ENCODE measurements around the gene C6orf89. TPM values are rescaled to one million over a fixed set of nuclear protein-coding genes. Genes with fewer than 3 reads are reported as not detected.

C6orf89 gene
- total RNA-seq, 1 donor from 2014 or later, result 36.8 TPM

DNA sequence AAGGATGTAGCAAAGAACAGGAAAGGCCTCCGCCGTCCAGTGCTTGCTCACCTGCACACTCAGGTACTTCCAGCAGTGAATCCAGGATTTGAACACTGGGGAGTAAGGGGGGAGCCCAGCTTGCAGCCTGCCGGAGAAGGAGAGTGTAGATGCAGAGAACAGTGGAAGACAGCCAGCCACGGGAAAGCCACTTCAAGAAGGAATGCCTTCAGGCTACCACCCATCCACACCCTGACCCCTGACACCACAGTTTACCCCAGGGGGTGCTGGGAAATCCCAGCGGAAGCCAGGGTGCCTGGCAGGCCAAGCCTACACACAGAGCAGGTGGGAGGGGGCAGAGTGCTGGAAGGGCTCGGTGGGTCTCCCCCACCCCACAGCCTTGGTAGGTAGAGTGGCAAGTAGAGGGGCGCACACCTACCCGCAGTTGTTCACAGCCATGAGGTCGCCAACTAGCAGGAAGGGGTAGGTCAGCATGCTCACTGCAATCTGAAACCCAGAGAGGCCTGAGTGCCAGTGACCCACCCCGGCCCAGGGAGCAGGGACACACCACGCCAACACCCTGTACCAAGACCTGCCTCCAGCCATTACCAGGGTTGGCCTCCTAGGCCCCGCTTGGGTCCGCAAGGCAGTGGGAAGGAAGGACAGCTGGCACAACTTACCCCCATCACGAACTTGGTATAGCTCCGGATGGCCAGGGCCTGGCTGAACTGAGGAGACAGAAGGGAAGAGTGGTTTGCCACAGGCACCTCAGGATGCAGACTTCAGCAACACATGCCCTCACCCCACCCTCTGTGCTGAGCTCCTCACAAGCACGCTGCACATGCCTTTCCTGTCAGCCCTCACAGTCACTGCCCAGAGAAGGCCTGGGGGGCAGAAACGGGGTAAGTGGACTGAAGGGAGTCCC is 84.5 kb downstream of the C6orf89 start:
- H3K36me3 ChIP-seq, result peaks cover 0 to 78% of the 10 kb centered on the region in 2 donors
- peaks cover 58% of the 10 kb centered on the region for H3K4me1 ChIP-seq
- H3K9me3 ChIP-seq, result no peaks in the 10 kb centered on the region
- H3K4me3 ChIP-seq, result no peak overlapping the region
- intact Hi-C loops (cut with DNase I), result no loop called here
- H3K27ac ChIP-seq, result peak overlapping the region; percentile 79
- no peaks in the 10 kb centered on the region for H3K27me3 ChIP-seq
- no peak for DNase-seq (ENCODE audit: extremely low spot score in 2 of 2)
- TF ChIP-seq, protein P1, sequence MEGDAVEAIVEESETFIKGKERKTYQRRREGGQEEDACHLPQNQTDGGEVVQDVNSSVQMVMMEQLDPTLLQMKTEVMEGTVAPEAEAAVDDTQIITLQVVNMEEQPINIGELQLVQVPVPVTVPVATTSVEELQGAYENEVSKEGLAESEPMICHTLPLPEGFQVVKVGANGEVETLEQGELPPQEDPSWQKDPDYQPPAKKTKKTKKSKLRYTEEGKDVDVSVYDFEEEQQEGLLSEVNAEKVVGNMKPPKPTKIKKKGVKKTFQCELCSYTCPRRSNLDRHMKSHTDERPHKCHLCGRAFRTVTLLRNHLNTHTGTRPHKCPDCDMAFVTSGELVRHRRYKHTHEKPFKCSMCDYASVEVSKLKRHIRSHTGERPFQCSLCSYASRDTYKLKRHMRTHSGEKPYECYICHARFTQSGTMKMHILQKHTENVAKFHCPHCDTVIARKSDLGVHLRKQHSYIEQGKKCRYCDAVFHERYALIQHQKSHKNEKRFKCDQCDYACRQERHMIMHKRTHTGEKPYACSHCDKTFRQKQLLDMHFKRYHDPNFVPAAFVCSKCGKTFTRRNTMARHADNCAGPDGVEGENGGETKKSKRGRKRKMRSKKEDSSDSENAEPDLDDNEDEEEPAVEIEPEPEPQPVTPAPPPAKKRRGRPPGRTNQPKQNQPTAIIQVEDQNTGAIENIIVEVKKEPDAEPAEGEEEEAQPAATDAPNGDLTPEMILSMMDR (IDR thresholded peaks at IDR 0.05), result no peak
- TF ChIP-seq POLR2A (IDR thresholded peaks at IDR 0.05) (no peak), POLR2AphosphoS5 (IDR thresholded peaks at IDR 0.05; ENCODE audit: insufficient read depth in 1 of 2, low read depth in 1 of 2) (no peak)

DNA sequence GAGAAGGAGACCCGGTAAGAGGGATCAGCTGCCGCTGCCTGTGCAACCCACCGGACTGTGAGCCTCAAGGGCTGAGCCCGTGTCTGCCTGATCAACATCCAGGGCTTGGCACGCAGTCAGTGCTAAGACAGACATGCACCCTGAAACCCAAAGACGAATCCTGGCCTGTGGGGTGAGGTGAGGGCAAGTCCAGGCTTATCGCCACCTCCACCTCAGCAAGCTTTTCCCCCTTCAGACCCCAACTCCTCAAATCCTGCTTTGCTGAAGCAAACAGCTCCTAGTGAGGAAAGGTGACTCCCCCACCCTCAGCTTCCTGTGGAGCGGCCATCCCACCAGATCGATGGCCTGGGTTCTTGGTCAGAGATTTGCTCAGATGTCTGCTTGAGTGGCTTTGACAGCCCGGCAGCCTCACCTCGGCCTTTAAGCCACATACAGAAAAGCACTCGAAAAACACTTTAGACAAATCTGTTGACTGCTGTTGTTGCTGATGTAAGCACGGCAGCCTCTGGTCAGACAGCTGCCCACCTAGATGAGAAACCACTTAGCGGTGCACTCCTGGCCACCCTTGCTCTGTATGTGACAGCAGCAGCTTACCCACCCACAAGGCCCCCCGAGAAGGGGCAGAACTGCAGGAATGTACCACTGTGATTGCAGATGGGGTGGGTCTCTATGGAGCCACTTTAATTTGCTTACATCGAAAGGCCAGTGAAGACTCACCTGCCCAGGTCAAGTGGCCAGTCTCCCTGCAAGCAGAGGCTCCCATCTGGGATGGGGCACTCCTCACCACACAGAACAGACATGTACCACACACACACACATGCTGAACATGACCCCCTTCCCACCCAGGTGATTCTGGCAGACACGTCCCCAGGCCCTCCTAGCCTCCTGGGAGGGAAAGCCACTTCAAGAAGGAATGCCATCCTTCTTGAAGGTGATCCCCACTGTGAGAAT is 85.4 kb downstream of the C6orf89 start:
- peaks cover 0 to 87% of the 10 kb centered on the region in 2 donors for H3K36me3 ChIP-seq
- H3K27ac ChIP-seq, result peak overlapping the region; percentile 79
- intact Hi-C loops (cut with DNase I), result no loop called here
- no peaks in the 10 kb centered on the region for H3K27me3 ChIP-seq
- DNase-seq (ENCODE audit: extremely low spot score in 2 of 2), result no peak
- H3K9me3 ChIP-seq, result no peaks in the 10 kb centered on the region
- TF ChIP-seq POLR2AphosphoS5 (IDR thresholded peaks at IDR 0.05; ENCODE audit: insufficient read depth in 1 of 2, low read depth in 1 of 2) (no peak), POLR2A (IDR thresholded peaks at IDR 0.05) (no peak)
- TF ChIP-seq, protein P1 (IDR thresholded peaks at IDR 0.05), result no peak
- no peak overlapping the region for H3K4me3 ChIP-seq
- H3K4me1 ChIP-seq, result peaks cover 62% of the 10 kb centered on the region

DNA sequence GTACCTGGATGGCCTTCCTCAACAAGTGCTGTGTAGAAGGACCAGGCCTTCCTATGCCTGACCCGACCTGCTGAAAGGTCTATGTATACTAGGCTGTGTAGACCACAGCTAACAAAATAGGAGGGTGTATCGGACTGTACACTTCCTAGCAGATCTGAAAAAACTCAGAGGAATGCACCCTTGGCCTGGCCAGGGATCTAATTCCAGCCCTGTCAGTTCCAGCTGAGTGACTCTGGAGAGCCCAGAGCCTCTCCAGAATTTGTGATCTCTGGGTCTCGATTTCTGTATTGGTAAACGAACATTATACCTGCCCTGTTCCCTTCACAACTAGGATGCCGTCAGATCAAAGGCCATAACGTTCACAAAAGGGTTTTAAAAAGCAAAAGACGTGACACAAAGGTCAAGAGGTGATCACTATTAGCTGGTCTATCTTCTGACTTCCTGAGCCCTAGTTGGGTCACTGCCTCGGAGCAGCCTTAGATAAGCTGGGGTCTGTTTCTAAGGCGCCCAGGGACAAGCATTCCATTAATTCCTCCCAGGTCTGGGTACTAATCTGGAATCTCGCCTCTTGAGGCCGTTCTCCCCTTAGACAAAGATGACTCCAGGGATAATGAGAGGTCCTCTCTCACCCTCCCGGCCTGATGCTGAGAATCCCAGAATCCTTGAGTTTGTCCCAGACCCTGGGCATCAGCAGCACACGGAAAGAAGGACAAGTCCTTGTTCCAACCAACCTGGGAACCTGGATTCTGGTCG is 86.3 kb downstream of the C6orf89 start:
- no peak for DNase-seq (ENCODE audit: extremely low spot score in 2 of 2)
- TF ChIP-seq POLR2AphosphoS5 (IDR thresholded peaks at IDR 0.05; ENCODE audit: insufficient read depth in 1 of 2, low read depth in 1 of 2), result no peak
- no peak for TF ChIP-seq POLR2A (IDR thresholded peaks at IDR 0.05)
- TF ChIP-seq, protein P1 (IDR thresholded peaks at IDR 0.05), result no peak
- Histone ChIP-seq H3K4me1 (peaks cover 63% of the 10 kb centered on the region), H3K27me3 (no peaks in the 10 kb centered on the region), H3K4me3 (no peak overlapping the region), H3K9me3 (no peaks in the 10 kb centered on the region), H3K27ac (peak overlapping the region; percentile 79), H3K36me3 (peaks cover 0 to 96% of the 10 kb centered on the region in 2 donors)
- intact Hi-C loops (cut with DNase I), result no loop called here

DNA sequence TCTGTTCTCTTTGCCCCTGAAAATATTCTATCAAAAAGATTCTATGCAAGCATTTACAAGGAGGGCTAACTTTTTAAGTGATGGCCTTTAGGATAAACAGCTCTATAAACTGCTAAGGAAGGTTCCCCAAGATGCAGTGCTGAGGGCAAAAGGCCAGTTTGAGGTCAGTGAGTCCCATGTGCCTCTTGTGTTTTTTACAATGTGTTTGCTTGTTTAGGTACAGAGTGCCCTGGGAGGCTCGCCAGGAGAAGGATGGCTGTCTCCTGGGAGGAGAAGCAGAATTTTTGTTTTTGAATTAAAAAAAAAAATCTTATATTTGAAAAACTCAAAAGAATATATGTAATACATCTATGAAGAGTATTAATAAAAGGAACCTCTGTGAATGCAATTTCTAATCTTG is 87.4 kb downstream of the C6orf89 start:
- no peaks in the 10 kb centered on the region for H3K27me3 ChIP-seq
- H3K36me3 ChIP-seq, result peaks cover 0 to 97% of the 10 kb centered on the region in 2 donors
- TF ChIP-seq POLR2A (IDR thresholded peaks at IDR 0.05) (no peak), POLR2AphosphoS5 (IDR thresholded peaks at IDR 0.05; ENCODE audit: insufficient read depth in 1 of 2, low read depth in 1 of 2) (no peak)
- TF ChIP-seq, protein P1 (IDR thresholded peaks at IDR 0.05), result no peak
- no peak overlapping the region for H3K4me3 ChIP-seq
- no peaks in the 10 kb centered on the region for H3K9me3 ChIP-seq
- H3K4me1 ChIP-seq, result peaks cover 61% of the 10 kb centered on the region
- peak overlapping the region; percentile 79 for H3K27ac ChIP-seq
- no peak for DNase-seq (ENCODE audit: extremely low spot score in 2 of 2)
- intact Hi-C loops (cut with DNase I), result no loop called here

All from vagina (tissue), 2 donors.